ENCODE results near the gene SLC17A1.

DNA sequence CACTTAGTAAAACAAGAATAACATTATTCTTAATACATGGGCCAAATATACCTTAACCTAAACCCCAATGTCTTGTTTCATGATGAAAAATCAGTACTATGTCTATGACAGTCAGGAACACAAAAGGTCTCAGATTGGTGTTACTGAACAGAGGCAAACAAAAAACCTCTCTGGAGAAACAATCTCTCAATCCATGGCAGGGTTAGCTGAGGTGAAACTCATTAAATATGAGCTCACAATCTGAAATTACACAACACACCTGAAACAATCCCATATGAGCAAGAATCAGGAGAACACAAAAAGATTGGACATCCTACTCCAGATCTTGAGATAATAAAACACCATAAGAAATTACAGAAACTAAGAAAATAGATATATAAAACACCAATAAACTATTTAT lies 83.8 kb downstream of the SLC17A1 start:
- no peak for TF ChIP-seq CTCF (IDR thresholded peaks at IDR 0.05)
- TF ChIP-seq GABPB1 (CRISPR knock-in tag; IDR thresholded peaks at IDR 0.05) = no peak
- no peak for TF ChIP-seq NR2C2 (CRISPR knock-in tag; IDR thresholded peaks at IDR 0.05)
- no peak for TF ChIP-seq FOXK1 (CRISPR knock-in tag; IDR thresholded peaks at IDR 0.05)
- TF ChIP-seq KAT7 (CRISPR knock-in tag; IDR thresholded peaks at IDR 0.05; ENCODE audit: borderline replicate concordance) = no peak
- TF ChIP-seq, protein P1, sequence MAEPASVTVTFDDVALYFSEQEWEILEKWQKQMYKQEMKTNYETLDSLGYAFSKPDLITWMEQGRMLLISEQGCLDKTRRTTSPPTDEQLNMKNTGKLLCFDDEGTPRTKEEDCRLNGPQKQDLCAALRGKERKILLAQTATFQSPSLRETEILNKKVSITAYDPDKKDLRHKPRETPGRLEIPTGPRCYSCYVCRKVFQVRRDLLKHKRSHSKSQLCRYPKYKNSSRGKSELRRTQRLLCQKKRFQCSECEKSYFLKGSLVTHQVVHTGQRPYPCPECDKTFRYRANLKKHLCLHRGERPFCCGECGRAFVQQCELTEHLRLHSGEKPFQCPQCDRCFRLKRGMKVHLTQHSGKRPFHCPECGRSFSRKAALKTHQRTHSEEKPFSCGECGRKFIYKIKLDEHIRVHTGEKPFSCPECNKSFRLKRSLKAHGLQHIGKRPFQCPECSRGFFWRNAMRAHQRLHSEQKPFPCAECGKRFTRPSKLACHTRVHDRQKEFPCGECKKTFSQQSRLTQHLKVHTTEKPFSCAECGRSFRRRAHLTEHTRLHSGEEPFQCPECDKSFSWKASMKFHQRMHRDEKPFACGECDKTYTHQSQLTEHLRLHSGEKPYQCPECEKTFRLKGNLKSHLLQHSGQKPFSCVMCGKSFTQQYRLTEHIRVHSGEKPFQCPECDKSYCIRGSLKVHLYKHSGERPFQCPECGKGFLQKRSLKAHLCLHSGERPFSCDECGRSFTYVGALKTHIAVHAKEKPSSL (CRISPR knock-in tag; conservative IDR thresholded peaks at IDR 0.05) = no peak
- no peak for TF ChIP-seq ZBTB21 (CRISPR knock-in tag; IDR thresholded peaks at IDR 0.05; ENCODE audit: borderline replicate concordance)
- no peak for TF ChIP-seq USF1 (CRISPR knock-in tag; IDR thresholded peaks at IDR 0.05)
- TF ChIP-seq MXD4 (CRISPR knock-in tag; IDR thresholded peaks at IDR 0.05; ENCODE audit: borderline replicate concordance) = no peak
- no peak for TF ChIP-seq RELA (CRISPR knock-in tag; IDR thresholded peaks at IDR 0.05; ENCODE audit: borderline replicate concordance)
- no peak for TF ChIP-seq OVOL2 (CRISPR knock-in tag; IDR thresholded peaks at IDR 0.05; ENCODE audit: borderline replicate concordance)
- TF ChIP-seq PRRX2 (CRISPR knock-in tag; IDR thresholded peaks at IDR 0.05) = no peak
